Activated CD4-positive, alpha-beta T cell treated with anti-CD3 and anti-CD28 coated beads, Interleukin-2, amount 10 ng/mL, durations not matched to agents 7 days and 5 days (primary cell): ENCODE data around the gene PROP1. TPM values are rescaled to one million over a fixed set of nuclear protein-coding genes. Genes with fewer than 3 reads are reported as not detected.
"Not testable (repeated sequence)": the region's sequence is repeated elsewhere in the genome, so short reads cannot be mapped to it uniquely, and the experiment has no call there.

Experiments
- CTCF ChIA-PET: fragments of 350-600 bp; sonication (Branson Sonifier 250); formaldehyde crosslinking; loops from one replicate; lab custom pipeline; 2021; ENCODE audit warnings: antibody characterized with exemption; lab: Charles Lee
- POLR2A ChIA-PET: fragments of 350-600 bp; sonication (Branson Sonifier 250); formaldehyde crosslinking; loops from one replicate; lab custom pipeline; 2021; ENCODE audit warnings: antibody characterized with exemption; lab: Charles Lee
- DNase-seq: peaks from one replicate; pipeline ENCODE4 v3.0.0-alpha.2; 2020
- H3K27ac Mint-ChIP-seq: one replicate; pipeline ENCODE4 v1.8.0; 2021; ENCODE audit warnings: mild to moderate bottlenecking, moderate library complexity, mixed read lengths
- H3K27me3 Mint-ChIP-seq: one replicate; pipeline ENCODE4 v1.8.0; 2021; ENCODE audit warnings: mixed read lengths
- H3K36me3 Mint-ChIP-seq: one replicate; pipeline ENCODE4 v1.8.0; 2021; ENCODE audit warnings: low read depth, mixed read lengths
- H3K4me1 Mint-ChIP-seq: one replicate; pipeline ENCODE4 v1.8.0; 2021; ENCODE audit warnings: mixed read lengths
- H3K4me3 Mint-ChIP-seq: one replicate; pipeline ENCODE4 v1.8.0; 2021; ENCODE audit warnings: mild to moderate bottlenecking, moderate library complexity, mixed read lengths
- H3K9me3 Mint-ChIP-seq: one replicate; pipeline ENCODE4 v1.8.0; 2021; ENCODE audit warnings: mixed read lengths
- total RNA-seq, 2 experiments: library from RNA; stranded (reverse); gene quantifications; one replicate each; pipeline ENCODE4 v1.2.3, GENCODE V29; 2021

The PROP1 gene
- not detected for total RNA-seq

DNA sequence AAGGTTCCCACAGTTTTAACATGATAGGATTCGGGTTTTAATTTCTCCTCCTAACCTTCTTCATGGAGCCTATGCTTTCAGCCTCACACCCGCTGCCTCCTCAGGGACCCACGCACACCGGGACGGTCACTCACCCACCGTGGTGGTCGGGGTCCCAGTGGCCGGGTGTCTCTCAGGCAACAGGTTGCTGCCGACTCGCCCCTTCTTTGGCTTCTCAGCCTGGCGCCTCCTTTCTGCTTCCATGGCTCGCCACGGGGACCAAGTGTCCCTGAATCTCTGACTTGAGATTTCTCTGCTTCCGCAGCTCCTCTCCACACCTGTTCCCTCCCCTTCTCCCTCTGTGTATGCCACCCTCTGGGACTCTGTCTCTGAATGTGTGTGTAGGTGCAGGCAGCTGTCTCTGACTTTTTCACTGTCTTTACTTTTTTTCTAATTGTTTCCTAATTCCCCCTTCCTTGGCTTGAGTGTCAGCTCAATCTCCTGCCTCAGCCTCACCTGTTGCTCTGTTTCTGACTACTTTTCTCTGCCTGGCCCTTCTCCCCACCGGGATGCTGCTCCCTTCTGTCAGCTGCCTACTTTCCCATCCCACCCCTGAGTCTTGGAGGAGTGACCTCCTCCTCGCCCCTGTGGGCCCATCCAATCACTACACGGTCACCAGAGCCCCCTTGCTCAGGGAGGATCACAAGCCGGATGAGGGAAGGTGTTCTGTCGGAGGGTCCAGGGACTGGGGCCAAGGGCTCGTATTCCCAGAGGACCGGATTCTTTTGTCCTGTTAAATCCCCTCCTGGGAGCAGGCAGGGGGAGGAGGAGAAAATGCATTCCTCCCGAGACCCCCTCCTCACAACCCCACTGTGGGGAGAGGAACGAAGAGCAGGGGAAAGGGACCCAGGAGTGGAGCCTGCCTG lies at the start of gene PROP1:
Gene PROP1 (minus strand): TSS at position 552 of the 905 bp plus-strand sequence. CDS start 309 bp downstream, at position 243.
- no peak within 1 kb of the TSS for H3K4me3 Mint-ChIP-seq
- no peak within 1 kb of the TSS for H3K27ac Mint-ChIP-seq
- peaks cover 27% of the 10 kb centered on the region for H3K27me3 Mint-ChIP-seq
- H3K9me3 Mint-ChIP-seq = no peaks in the 10 kb centered on the region
- H3K36me3 Mint-ChIP-seq = no peaks in the 10 kb centered on the region
- H3K4me1 Mint-ChIP-seq = no peaks in the 10 kb centered on the region
- DNase-seq = no peak
- ChIA-PET CTCF (no interaction called here), POLR2A (no interaction called here)

DNA sequence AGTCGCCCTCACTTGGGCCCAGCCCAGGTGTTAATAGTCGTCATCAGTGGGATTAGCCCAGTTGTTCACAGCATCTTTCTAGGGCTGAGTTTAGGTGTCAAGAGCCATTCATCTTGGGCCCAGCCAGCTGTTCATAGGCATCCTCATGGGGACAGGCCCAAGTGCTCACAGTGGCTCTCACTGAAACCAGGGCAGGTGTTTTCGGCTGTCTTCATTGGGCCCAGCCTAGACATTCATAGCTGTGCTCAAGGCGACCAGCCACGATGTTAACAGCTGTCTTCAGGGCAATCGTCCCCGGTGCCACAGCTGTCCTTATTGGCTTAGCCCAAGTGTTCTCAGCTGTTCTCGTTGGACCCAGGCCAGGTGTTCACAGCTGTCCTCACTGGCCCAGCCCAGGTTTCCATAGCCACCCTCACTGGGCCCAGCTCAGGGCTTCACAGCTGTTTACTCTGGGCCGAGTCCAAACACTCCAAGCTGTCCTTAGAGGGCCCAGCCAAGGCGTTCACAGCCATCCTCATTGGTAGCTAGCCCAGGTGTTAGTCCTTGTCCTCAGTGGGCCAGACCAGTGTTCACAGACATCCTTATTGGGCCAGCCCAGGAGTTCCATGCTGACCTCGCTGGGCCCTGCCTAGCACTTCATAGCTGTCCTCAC lies 23.5 kb upstream of the PROP1 start:
- H3K4me1 Mint-ChIP-seq, H3K9me3 Mint-ChIP-seq, POLR2A ChIA-PET, H3K27ac Mint-ChIP-seq, H3K27me3 Mint-ChIP-seq, DNase-seq, H3K4me3 Mint-ChIP-seq, H3K36me3 Mint-ChIP-seq, CTCF ChIA-PET: not testable (repeated sequence)

DNA sequence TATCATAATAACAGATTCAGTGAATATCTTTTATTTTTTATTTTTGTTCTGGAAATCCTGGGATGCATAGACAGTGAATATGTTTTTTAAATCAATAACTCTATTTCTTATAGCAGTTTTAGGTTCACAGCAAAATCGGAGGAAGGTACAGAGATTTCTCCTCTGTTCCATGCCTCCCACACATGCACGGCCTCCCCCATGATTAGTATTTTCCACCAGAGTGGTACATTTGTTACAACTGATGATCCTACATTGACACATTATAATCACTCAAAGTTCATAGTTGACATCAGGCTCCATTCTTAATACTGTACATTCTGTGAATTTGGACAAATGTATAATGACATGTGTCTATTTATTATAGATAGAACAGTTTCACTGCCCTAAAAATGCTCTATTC lies 16.7 kb upstream of the PROP1 start:
- H3K9me3 Mint-ChIP-seq, H3K36me3 Mint-ChIP-seq, POLR2A ChIA-PET, CTCF ChIA-PET, H3K4me1 Mint-ChIP-seq, H3K27ac Mint-ChIP-seq, H3K27me3 Mint-ChIP-seq, H3K4me3 Mint-ChIP-seq, DNase-seq: not testable (repeated sequence)

DNA sequence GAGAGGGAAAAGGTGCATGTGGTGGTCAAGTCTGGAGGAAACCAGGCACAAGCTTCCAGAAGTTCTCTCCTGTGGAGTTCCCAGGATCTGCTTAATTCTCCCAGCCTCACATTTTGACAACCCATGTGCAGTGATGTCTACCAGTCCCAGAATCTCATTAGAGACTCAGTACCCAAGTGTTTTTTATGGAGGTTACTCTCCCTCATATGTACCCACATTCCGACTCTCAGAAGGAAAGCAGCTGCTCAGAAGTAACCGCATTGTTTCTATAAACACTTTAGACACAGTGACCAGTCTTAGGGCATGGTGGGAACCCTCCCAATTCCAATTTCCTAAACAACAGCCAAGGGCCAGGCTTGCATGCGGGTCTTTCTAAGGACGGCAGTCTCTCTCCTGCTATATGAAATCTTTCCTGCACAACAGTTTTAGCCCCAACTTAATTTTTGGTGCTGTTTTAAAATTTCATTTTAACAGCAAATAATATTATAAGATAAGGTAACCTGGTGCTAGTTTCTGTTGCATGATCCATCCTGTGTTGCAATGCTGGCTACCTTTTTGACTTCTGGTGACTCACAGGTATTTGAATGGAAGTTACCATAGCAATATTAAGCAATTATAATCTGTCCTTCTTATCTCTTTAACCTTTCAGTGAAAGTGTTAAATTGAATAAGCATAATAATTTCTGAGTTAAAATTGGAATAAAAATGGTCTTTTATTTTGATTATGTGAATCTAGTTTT lies 15.9 kb upstream of the PROP1 start:
- H3K27ac Mint-ChIP-seq, POLR2A ChIA-PET, H3K9me3 Mint-ChIP-seq, H3K36me3 Mint-ChIP-seq, H3K4me3 Mint-ChIP-seq, H3K27me3 Mint-ChIP-seq, DNase-seq, CTCF ChIA-PET, H3K4me1 Mint-ChIP-seq: not testable (repeated sequence)

DNA sequence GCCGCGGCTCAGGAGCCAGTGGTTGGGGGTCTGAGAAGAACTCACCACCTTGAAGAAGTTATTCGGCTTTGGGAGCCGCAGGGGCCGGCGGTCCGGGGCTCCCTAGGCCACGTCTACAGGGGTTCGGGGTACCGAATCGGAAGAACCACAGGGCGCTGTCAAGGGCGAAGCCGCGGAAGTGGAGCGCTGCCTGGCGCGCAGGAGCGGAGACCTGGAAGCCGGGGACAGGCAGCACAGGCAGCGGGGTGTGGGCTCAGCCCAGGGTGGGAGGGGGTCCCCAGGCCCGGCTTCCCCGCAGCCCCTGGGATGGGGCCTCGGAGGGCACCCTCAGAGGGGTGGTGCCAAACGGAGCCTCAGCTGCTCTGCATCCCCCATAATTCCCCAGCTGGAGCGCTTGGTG lies 11.2 kb upstream of the PROP1 start:
- peaks cover 18% of the 10 kb centered on the region for H3K27me3 Mint-ChIP-seq
- POLR2A ChIA-PET, H3K27ac Mint-ChIP-seq, H3K36me3 Mint-ChIP-seq, CTCF ChIA-PET, H3K4me1 Mint-ChIP-seq, H3K9me3 Mint-ChIP-seq, H3K4me3 Mint-ChIP-seq, DNase-seq: not testable (repeated sequence)

DNA sequence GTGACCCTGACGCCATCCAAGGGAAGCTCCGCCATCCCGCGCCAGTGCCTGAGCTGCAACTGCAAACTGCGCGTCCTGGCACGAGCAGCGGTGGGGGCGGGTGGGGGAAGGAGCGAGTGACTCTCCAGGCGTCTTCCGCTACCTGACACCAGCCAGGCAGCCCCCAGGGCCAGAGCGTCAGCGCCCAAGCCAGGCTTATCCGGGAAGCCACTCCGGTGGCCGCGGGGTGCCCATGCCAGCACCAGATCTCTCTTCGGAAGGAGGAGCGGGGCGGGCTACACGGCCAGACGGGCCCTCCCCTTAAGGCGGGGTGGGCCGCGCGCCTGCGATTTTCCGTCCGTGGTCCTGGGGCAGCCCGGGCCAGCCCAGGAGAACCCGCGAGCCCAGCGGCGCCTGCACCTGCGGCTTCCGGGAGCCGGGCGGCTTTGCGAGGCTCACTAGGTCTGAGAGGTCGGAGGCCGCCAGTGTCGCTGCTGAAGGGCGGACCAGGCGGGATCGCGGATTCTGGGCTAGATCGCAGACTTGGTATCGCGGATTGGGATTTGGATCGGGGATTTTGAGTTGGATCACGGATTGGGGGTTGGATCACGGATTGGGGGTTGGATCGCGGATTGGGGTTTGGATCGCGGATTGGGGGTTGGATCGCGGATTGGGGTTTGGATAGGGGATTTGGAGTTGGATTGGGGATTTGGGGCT lies 10.6 kb upstream of the PROP1 start:
- peak; percentile 38 for DNase-seq
- H3K9me3 Mint-ChIP-seq, H3K4me1 Mint-ChIP-seq, H3K36me3 Mint-ChIP-seq, POLR2A ChIA-PET, CTCF ChIA-PET: not testable (repeated sequence)
- Mint-ChIP-seq H3K27ac (peak overlapping the region; percentile 84), H3K27me3 (peaks cover 19% of the 10 kb centered on the region), H3K4me3 (peak overlapping the region; percentile 74)

DNA sequence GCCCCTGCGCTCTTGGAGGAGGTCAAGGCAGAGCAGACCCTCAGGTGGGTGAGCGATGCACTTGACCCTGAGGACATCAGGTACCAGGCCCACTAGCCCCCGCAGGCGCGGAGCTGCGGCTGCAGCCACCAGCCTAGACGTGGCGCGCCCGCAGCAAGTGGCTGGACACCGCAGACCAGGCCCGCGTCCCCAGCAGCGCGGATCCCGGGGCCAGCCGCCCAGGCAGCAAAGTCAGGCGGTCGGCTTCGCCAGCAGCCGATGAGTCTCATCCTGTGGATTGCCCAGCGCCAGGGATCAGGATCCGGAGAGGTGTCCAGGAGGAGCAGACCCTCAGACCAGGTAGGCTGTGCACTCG lies 10.1 kb upstream of the PROP1 start:
- H3K9me3 Mint-ChIP-seq = not testable (repeated sequence)

DNA sequence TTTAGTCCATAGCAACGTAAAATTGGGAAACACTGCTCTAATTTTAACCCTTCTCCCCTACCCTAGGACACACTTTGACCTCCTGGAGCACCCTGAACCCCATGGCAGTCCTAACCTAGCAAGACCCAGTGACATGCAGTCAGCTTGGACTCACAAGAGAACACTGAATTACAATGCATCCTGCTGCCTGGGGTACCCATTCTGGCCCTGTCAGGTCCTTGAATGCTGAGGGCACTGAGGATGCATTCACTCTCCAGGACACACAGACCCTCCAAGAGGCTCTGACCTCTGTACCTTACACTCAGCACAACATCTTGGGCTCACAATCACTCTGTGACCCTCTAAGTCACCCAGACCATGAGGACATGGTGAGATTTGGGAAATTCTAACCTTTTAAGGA lies 1.8 kb upstream of the PROP1 start:
- H3K4me3 Mint-ChIP-seq = no peak overlapping the region
- no peak overlapping the region for H3K27ac Mint-ChIP-seq
- no peak for DNase-seq
- no peaks in the 10 kb centered on the region for H3K4me1 Mint-ChIP-seq
- ChIA-PET POLR2A (no interaction called here), CTCF (no interaction called here)
- H3K9me3 Mint-ChIP-seq = no peaks in the 10 kb centered on the region
- no peaks in the 10 kb centered on the region for H3K36me3 Mint-ChIP-seq
- peaks cover 25% of the 10 kb centered on the region for H3K27me3 Mint-ChIP-seq

More for the DNA sequence above, 10.1 kb upstream of the PROP1 start:
- H3K4me3 Mint-ChIP-seq = peak overlapping the region; percentile 71
- H3K4me1 Mint-ChIP-seq, H3K36me3 Mint-ChIP-seq, H3K27ac Mint-ChIP-seq, DNase-seq, CTCF ChIA-PET, POLR2A ChIA-PET: not testable (repeated sequence)
- H3K27me3 Mint-ChIP-seq = peaks cover 19% of the 10 kb centered on the region

DNA sequence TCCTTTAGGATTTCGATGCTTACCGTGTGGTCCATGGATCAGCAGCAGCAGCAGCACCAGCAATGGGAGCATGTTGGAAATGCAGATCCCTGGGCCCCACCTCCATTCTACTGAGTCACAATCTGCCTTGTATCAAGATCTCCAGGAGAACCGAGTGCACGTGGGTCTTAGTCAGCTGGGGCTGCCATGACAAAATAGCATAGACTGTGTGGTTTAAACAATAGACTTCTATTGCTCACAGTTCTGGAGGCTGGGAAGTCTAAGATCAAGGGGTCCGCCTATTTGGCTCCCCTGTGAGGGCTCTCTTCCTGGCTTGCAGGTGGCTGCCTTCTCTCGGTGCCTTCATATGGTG lies 1.3 kb upstream of the PROP1 start:
- DNase-seq = no peak
- H3K4me1 Mint-ChIP-seq = no peaks in the 10 kb centered on the region
- POLR2A ChIA-PET = no interaction called here
- H3K4me3 Mint-ChIP-seq = no peak overlapping the region
- H3K27me3 Mint-ChIP-seq = peaks cover 24% of the 10 kb centered on the region
- no peak overlapping the region for H3K27ac Mint-ChIP-seq
- CTCF ChIA-PET = no interaction called here
- no peaks in the 10 kb centered on the region for H3K9me3 Mint-ChIP-seq
- no peaks in the 10 kb centered on the region for H3K36me3 Mint-ChIP-seq

DNA sequence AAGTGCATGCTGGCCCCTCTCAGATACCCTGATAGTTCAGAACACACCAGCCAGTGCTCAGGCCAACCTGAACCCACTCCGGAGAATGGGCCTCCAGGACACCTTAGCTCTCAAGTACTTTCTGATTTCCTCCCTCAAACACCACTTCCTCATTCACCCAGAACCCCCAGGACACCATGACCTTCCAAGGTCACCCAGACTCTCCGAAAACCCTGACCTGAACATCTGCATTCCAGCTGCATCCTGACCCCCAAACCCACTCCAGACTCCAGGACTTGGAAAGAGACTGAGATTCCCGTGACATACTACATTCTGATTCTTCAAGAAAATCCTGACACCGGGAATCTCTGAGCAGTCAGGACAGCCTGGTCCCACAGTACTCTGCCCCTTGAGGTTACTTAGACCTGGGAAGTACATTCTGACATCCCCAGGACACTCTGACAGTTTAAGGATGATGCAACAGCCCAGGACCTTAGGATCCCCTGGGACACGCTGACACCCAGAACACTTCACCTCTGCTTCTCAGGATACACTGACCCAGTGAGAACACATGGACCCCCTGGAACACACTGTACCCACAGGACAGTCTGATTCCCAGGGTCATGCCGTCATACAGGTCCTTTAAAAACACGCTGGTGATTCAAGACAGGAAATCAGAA lies 747 bp upstream of the PROP1 start:
- Mint-ChIP-seq H3K4me3 (no peak overlapping the region), H3K27ac (no peak overlapping the region), H3K9me3 (no peaks in the 10 kb centered on the region), H3K4me1 (no peaks in the 10 kb centered on the region), H3K36me3 (no peaks in the 10 kb centered on the region), H3K27me3 (peaks cover 23% of the 10 kb centered on the region)
- ChIA-PET POLR2A (no interaction called here), CTCF (no interaction called here)
- no peak for DNase-seq

DNA sequence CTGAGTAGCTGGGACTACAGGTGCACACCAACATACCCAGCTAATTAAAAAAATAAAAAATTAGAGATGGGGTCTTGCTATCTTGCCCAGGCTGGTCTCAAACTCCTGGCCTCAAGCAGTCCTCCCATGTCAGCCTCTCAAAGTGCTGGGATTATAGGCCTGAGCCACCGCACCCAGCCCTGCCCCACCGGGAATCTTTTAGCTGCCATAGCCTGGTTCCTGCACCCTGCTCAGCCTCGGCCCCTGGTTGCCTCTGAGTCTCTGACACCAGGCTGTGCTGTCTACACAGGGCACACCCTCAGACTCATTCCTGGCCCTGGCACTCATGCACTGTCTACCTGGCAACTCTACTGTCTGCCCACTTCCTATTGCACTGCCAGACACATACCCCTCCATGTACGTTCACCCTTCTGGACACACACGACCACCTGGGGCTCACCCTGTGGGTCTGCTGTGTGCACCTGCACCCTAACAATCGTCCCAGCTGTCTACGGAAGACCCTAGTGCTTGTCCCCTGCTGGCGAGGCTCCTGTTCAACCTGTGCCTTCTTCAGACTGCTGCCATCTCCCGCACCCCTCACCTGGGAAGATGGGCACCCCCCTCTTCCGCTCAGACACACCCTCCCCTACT lies 1.4 kb downstream of the PROP1 start:
- Mint-ChIP-seq H3K4me1 (no peaks in the 10 kb centered on the region), H3K4me3 (no peak overlapping the region), H3K27me3 (peaks cover 26% of the 10 kb centered on the region), H3K9me3 (no peaks in the 10 kb centered on the region), H3K27ac (no peak overlapping the region), H3K36me3 (no peaks in the 10 kb centered on the region)
- DNase-seq = no peak
- POLR2A ChIA-PET = interaction anchor here (0.6 kb wide), 1 partner anchor 30 kb away, joined by 3 read pairs; no protein-coding TSS in a partner anchor
- CTCF ChIA-PET = no interaction called here

DNA sequence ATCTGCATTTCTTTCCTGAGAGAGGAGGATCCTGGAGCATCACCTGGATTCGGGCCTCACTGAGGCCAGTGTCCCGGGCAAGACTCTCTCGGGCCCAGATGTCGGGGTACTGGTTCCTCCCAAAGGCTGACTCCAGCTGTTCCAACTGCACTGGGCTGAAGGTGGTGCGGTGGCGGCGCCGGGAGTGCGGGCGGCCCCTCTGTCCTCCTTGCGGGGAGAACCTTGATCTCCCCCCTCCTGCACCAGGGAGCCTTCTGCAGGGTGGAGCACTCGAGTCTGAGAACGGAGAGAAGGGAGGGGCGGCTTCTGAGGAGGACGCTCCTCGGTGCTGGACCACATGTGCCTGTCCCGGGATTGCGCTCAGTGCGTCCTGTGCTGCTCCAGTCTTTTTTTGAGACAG lies 2.0 kb downstream of the PROP1 start:
- no peaks in the 10 kb centered on the region for H3K36me3 Mint-ChIP-seq
- no peaks in the 10 kb centered on the region for H3K9me3 Mint-ChIP-seq
- POLR2A ChIA-PET = interaction anchor here (0.6 kb wide), 1 partner anchor 29 kb away, joined by 3 read pairs; no protein-coding TSS in a partner anchor
- H3K27ac Mint-ChIP-seq = no peak overlapping the region
- DNase-seq = no peak
- H3K27me3 Mint-ChIP-seq = peaks cover 27% of the 10 kb centered on the region
- H3K4me3 Mint-ChIP-seq = no peak overlapping the region
- H3K4me1 Mint-ChIP-seq = no peaks in the 10 kb centered on the region
- CTCF ChIA-PET = no interaction called here
